A673 (cell line): Measurements from ENCODE around the gene ZBTB7B. TPM values are rescaled to one million over a fixed set of nuclear protein-coding genes. Genes with fewer than 3 reads are reported as not detected.

Source experiments
- BruUV-seq: library from RNA; stranded (reverse); fragments of 400-500 nt; replicated peaks from 2 replicates; lab custom pipeline; 2021; lab: Mats Ljungman, UMichigan
- CTCF ChIA-PET: fragments of 300-600 bp; sonication (Branson Sonifier 250); formaldehyde crosslinking; loops from one replicate; lab custom pipeline; 2022; ENCODE audit warnings: antibody characterized with exemption; lab: Charles Lee
- POLR2A ChIA-PET: fragments of 300-600 bp; sonication (Branson Sonifier 250); formaldehyde crosslinking; loops from one replicate; lab custom pipeline; 2022; ENCODE audit warnings: antibody characterized with exemption; ENCODE audit not compliant: low non-redundant PET; lab: Charles Lee
- DNase-seq: peaks from one replicate; pipeline ENCODE4 v3.0.0-alpha.2; 2015; ENCODE audit warnings: low spot score
- H3K27ac ChIP-seq: fragments of 200-600 bp; sonication (generic); 2 replicates; pipeline ENCODE4 v1.5.1; 2016; ENCODE audit warnings: mixed run types, low read depth, mild to moderate bottlenecking, mixed read lengths, antibody characterized with exemption, low read length; ENCODE audit not compliant: poor library complexity, severe bottlenecking
- H3K27me3 ChIP-seq: fragments of 200-600 bp; sonication (generic); replicated peaks from 2 replicates; pipeline ENCODE4 v1.6.1; 2017; ENCODE audit warnings: mixed run types, low read depth, mild to moderate bottlenecking, mixed read lengths, antibody characterized with exemption, low read length; ENCODE audit not compliant: insufficient read depth, poor library complexity
- H3K36me3 ChIP-seq: fragments of 200-600 bp; sonication (generic); 2 replicates; pipeline ENCODE4 v1.6.1; 2016; ENCODE audit warnings: mixed run types, mild to moderate bottlenecking, mixed read lengths, antibody characterized with exemption, low read length; ENCODE audit not compliant: insufficient read depth, poor library complexity, severe bottlenecking
- H3K4me1 ChIP-seq: fragments of 200-600 bp; sonication (generic); 2 replicates; pipeline ENCODE4 v1.6.1; 2017; ENCODE audit warnings: mixed run types, mild to moderate bottlenecking, mixed read lengths, antibody characterized with exemption, low read length; ENCODE audit not compliant: insufficient read depth, poor library complexity, severe bottlenecking
- H3K4me3 ChIP-seq: fragments of 200-600 bp; sonication (generic); 2 replicates; pipeline ENCODE4 v1.5.1; 2016; ENCODE audit warnings: low read depth, mixed run types, mild to moderate bottlenecking, mixed read lengths, low read length; ENCODE audit not compliant: poor library complexity, severe bottlenecking
- H3K9me3 ChIP-seq: fragments of 200-600 bp; sonication (generic); 2 replicates; pipeline ENCODE4 v1.6.1; 2016; ENCODE audit warnings: mixed run types, low read depth, mild to moderate bottlenecking, mixed read lengths, antibody characterized with exemption, low read length; ENCODE audit not compliant: poor library complexity, severe bottlenecking
- EZH2 ChIP-seq: fragments of 200-600 bp; sonication (generic); IDR thresholded peaks from 2 replicates; pipeline ENCODE4 v1.6.1; 2017; ENCODE audit warnings: borderline replicate concordance, low read depth, mild to moderate bottlenecking, mixed read lengths, antibody characterized with exemption, low read length; ENCODE audit not compliant: poor library complexity, severe bottlenecking
- intact Hi-C: fragments of 100-400 bp; cut with micrococcal nuclease; formaldehyde crosslinking; loops from one replicate; pipeline ENCODE4 v1.10.0; 2022; ENCODE audit not compliant: unreplicated experiment
- total RNA-seq: library from RNA; stranded (reverse); gene quantifications from 2 replicates; pipeline ENCODE4 v1.2.3, GENCODE V29; 2021
- TF ChIP-seq, protein P1 (sequence below): fragments of 300-800, 200-600 bp; sonication (generic); conservative IDR thresholded peaks from 2 replicates; pipeline ENCODE4 v1.5.1; 2017; ENCODE audit warnings: low read depth, mild to moderate bottlenecking, antibody characterized with exemption, low read length, moderate library complexity, mixed read lengths

The ZBTB7B gene
- total RNA-seq, 1 experiment from 2014 or later: 19.2 TPM

DNA sequence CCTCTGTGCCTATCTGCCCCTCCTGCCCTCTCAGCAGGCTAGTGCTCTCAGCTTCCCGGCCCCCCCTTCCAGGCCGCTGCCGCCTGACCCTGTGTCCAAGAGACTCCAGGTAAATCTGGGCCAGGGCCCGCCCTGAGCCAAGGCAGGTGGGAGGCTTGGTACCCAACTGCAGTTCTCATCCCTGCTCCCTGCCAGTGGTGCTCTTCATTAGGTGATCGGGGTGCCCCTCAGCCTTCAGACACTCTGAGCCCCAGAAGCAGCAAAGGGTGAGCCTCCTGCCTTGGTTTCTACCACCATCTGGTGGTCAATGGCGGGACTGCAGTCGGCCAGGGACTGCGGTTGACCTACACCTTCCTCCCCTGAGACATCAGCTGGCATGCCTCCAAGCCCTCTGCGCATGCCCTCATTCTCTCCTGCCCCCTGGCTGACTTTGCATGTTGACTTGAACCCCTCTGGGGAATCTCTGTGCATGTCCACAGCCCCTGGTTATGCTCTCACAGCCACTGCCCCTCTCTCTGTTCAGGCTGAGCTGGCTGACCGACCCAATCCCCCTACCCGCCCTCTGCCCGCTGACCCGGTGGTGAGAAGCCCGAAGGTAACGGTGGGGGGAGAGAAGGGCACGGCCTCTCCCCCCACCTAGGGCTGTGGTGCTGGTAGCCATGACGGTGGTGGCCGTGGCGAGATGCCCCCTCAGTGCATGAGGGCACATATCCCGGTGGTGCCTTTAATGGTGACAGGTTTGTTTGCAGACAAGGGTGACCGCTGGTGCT is 59.0 kb downstream of the ZBTB7B start:
- Histone ChIP-seq H3K4me3 (peak overlapping the region; percentile 81), H3K27me3 (no peaks in the 10 kb centered on the region), H3K27ac (no peak overlapping the region), H3K36me3 (no peaks in the 10 kb centered on the region), H3K9me3 (no peaks in the 10 kb centered on the region), H3K4me1 (peaks cover 31% of the 10 kb centered on the region)
- CTCF ChIA-PET: interaction anchor here (0.6 to 3.8 kb wide), 10 partner anchors 9 to 502 kb away, joined by 3 to 35 read pairs (median 4); partner anchors contain the start of genes ADAM15 and PBXIP1
- TF ChIP-seq EZH2: no peak
- TF ChIP-seq, protein P1, sequence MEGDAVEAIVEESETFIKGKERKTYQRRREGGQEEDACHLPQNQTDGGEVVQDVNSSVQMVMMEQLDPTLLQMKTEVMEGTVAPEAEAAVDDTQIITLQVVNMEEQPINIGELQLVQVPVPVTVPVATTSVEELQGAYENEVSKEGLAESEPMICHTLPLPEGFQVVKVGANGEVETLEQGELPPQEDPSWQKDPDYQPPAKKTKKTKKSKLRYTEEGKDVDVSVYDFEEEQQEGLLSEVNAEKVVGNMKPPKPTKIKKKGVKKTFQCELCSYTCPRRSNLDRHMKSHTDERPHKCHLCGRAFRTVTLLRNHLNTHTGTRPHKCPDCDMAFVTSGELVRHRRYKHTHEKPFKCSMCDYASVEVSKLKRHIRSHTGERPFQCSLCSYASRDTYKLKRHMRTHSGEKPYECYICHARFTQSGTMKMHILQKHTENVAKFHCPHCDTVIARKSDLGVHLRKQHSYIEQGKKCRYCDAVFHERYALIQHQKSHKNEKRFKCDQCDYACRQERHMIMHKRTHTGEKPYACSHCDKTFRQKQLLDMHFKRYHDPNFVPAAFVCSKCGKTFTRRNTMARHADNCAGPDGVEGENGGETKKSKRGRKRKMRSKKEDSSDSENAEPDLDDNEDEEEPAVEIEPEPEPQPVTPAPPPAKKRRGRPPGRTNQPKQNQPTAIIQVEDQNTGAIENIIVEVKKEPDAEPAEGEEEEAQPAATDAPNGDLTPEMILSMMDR: peak; percentile 98
- DNase-seq: peak; percentile 94
- BruUV-seq: no TSS peak
- intact Hi-C loops: loop anchor here (5.0 kb wide), 3 partner anchors 99 to 579 kb away; partner anchors contain the start of genes PYGO2 and UBE2Q1
- POLR2A ChIA-PET: no interaction called here

- H3K27ac ChIP-seq: no peak overlapping the region
- no peaks in the 10 kb centered on the region for H3K27me3 ChIP-seq
- ChIA-PET POLR2A (no interaction called here), CTCF (interaction anchor here (0.6 to 3.8 kb wide), 9 partner anchors 10 to 502 kb away, joined by 3 to 35 read pairs (median 4); partner anchors contain the start of genes ADAM15 and PBXIP1)
- DNase-seq: no peak
- BruUV-seq: no TSS peak
- H3K9me3 ChIP-seq: no peaks in the 10 kb centered on the region
- intact Hi-C loops: loop anchor here (5.0 kb wide), 3 partner anchors 100 to 580 kb away; partner anchors contain the start of genes PYGO2 and UBE2Q1
- TF ChIP-seq, protein P1: no peak
- TF ChIP-seq EZH2: no peak
- H3K4me3 ChIP-seq: peak overlapping the region; percentile 81
- no peaks in the 10 kb centered on the region for H3K36me3 ChIP-seq
- peaks cover 31% of the 10 kb centered on the region for H3K4me1 ChIP-seq
Measured at GRCh38 chr1:155062151-155062686, 59.6 kb downstream of the ZBTB7B start.

- no peaks in the 10 kb centered on the region for H3K36me3 ChIP-seq
- DNase-seq: peak; percentile 89
- no peak overlapping the region for H3K27ac ChIP-seq
- no TSS peak for BruUV-seq
- TF ChIP-seq, protein P1: peak; percentile 89
- no peak for TF ChIP-seq EZH2
- ChIA-PET POLR2A (no interaction called here), CTCF (interaction anchor here (0.8 to 3.8 kb wide), 2 partner anchors 16 to 22 kb away, joined by 3 to 35 read pairs; partner anchors contain the start of gene EFNA3)
- H3K27me3 ChIP-seq: no peaks in the 10 kb centered on the region
- H3K4me1 ChIP-seq: peaks cover 31% of the 10 kb centered on the region
- peak overlapping the region; percentile 81 for H3K4me3 ChIP-seq
- intact Hi-C loops: loop anchor here (1.0 to 5.0 kb wide), 4 partner anchors 21 to 581 kb away; partner anchors contain the start of genes PYGO2 and UBE2Q1
- H3K9me3 ChIP-seq: no peaks in the 10 kb centered on the region
Measured at GRCh38 chr1:155062702-155063411, 60.3 kb downstream of the ZBTB7B start.
